Gastroesophageal sphincter (tissue), 4 donors: Measurements from ENCODE around the gene MLST8. TPM values are rescaled to one million over a fixed set of nuclear protein-coding genes. Genes with fewer than 3 reads are reported as not detected.

Experiments
- ATAC-seq: fragments of 150-250 bp; one replicate; pipeline ENCODE4 v1.9.1; 2016; ENCODE audit warnings: mild to moderate bottlenecking, moderate library complexity
- H3K27ac ChIP-seq, 4 donors: fragments of 200-600 bp; sonication (generic) in 3 of 4; 1 replicate in 3 of 4; 2 replicates in 1 of 4; pipeline ENCODE4 v1.5.1; 2016 to 2019
- H3K27me3 ChIP-seq: fragments of 200-600 bp; sonication (generic); one replicate; pipeline ENCODE4 v1.5.1; 2019
- H3K36me3 ChIP-seq, 2 donors: fragments of 200-600 bp; sonication (generic); one replicate each; pipeline ENCODE4 v1.5.1; 2019; ENCODE audit warnings: control low read depth in 1 of 2
- H3K4me1 ChIP-seq, 3 donors: fragments of 200-600 bp; sonication (generic); 1 replicate in 2 of 3; 2 replicates in 1 of 3; pipeline ENCODE4 v1.5.1; 2016 to 2019; ENCODE audit warnings: control low read depth in 2 of 3
- H3K4me3 ChIP-seq, 2 donors: fragments of 200-600 bp; sonication (generic); one replicate each; pipeline ENCODE4 v1.5.1; 2019; ENCODE audit warnings: mild to moderate bottlenecking in 1 of 2, moderate library complexity in 1 of 2
- H3K9me3 ChIP-seq, 3 donors: fragments of 200-600 bp; sonication (generic); one replicate each; pipeline ENCODE4 v1.5.1; 2017 to 2019; ENCODE audit warnings: control low read depth in 2 of 3
- CTCF ChIP-seq, 4 experiments: fragments of 200-600 bp in 2 of 4; fragments of 450-650 bp in 2 of 4; sonication (generic) in 1 of 4; IDR thresholded peaks; one replicate each; pipeline ENCODE4 v1.5.1; 2017 to 2019; ENCODE audit warnings: antibody characterized with exemption in 4 of 4, mild to moderate bottlenecking in 2 of 4, moderate library complexity in 2 of 4
- EP300 ChIP-seq: sonication (generic); formaldehyde crosslinking; IDR thresholded peaks from one replicate; pipeline ENCODE4 v1.6.1; 2017; ENCODE audit warnings: antibody characterized with exemption, mild to moderate bottlenecking
- POLR2A ChIP-seq, 2 donors: fragments of 450-650 bp; IDR thresholded peaks; one replicate each; pipeline ENCODE4 v1.6.1; 2017; ENCODE audit warnings: antibody characterized with exemption in 2 of 2, mild to moderate bottlenecking in 2 of 2, moderate library complexity in 1 of 2
- POLR2AphosphoS5 ChIP-seq: sonication (generic); formaldehyde crosslinking; IDR thresholded peaks from one replicate; pipeline ENCODE4 v1.6.1; 2017; ENCODE audit warnings: antibody characterized with exemption
- WGBS, 2 donors: methylation state at CpG; one replicate each; pipeline ENCODE4 v1.1.5; 2018; ENCODE audit warnings: low coverage in 1 of 2; 5-methylcytosine and 5-hydroxymethylcytosine counted together
- total RNA-seq, 4 donors: library from RNA; depleted of rRNA; stranded (reverse); fragments of >200 nt; gene quantifications; one replicate each; pipeline ENCODE4 v1.1.0, GENCODE V29; 2016

Gene MLST8
- total RNA-seq, 4 donors from 2014 or later: 29.0 to 50.8 (median 34.1) TPM

- WGBS, 2 donors: 52 to 60% methylated on average over 1 to 8 of the region's 15 CpGs
- TF ChIP-seq POLR2A (IDR thresholded peaks at IDR 0.05) (no peak), EP300 (no peak), POLR2AphosphoS5 (no peak), CTCF (IDR thresholded peaks at IDR 0.05) (no peak)
- peaks cover 3 to 90% (median 60%) of the 10 kb centered on the region in 3 donors for H3K4me1 ChIP-seq
- H3K27ac ChIP-seq: peak overlapping the region; percentile 82 to 95 (median 94)
- H3K9me3 ChIP-seq: no peaks in the 10 kb centered on the region
- peak overlapping the region in 1 of 2 donors; percentile 77 for H3K4me3 ChIP-seq
- no peak for ATAC-seq
- H3K27me3 ChIP-seq: no peaks in the 10 kb centered on the region
- peaks cover 0 to under 1% of the 10 kb centered on the region in 2 donors for H3K36me3 ChIP-seq
These were observed 47.0 kb upstream of the MLST8 start for GRCh38 chr16:2158262-2158638.

GRCh38 chr16:2159175-2159838 lies 45.9 kb upstream of the MLST8 start:
- H3K36me3 ChIP-seq: peaks cover 0 to 10% of the 10 kb centered on the region in 2 donors
- TF ChIP-seq EP300 (no peak), POLR2A (IDR thresholded peaks at IDR 0.05) (no peak), CTCF (IDR thresholded peaks at IDR 0.05) (no peak), POLR2AphosphoS5 (no peak)
- H3K4me1 ChIP-seq: peaks cover 3 to 85% (median 49%) of the 10 kb centered on the region in 3 donors
- H3K27ac ChIP-seq: peak overlapping the region; percentile 82 to 95 (median 94)
- no peaks in the 10 kb centered on the region for H3K27me3 ChIP-seq
- no peak for ATAC-seq
- WGBS, 2 donors: 18% methylated on average over 2 of the region's 24 CpGs; no CpG with 5 or more reads in 1 of the 2 donors
- H3K4me3 ChIP-seq: peak overlapping the region; percentile 3 to 77
- no peaks in the 10 kb centered on the region for H3K9me3 ChIP-seq

- Histone ChIP-seq H3K4me3 (peak overlapping the region in 1 of 2 donors; percentile 7), H3K27ac (peak overlapping the region in 3 of 4 donors; percentile 94 to 95 (median 94)), H3K9me3 (no peaks in the 10 kb centered on the region), H3K36me3 (peaks cover 0 to 14% of the 10 kb centered on the region in 2 donors), H3K27me3 (no peaks in the 10 kb centered on the region), H3K4me1 (peaks cover 3 to 77% (median 48%) of the 10 kb centered on the region in 3 donors)
- ATAC-seq: peak; percentile 83
- no peak for TF ChIP-seq POLR2A (IDR thresholded peaks at IDR 0.05)
- WGBS, 2 donors: 25% methylated on average over 13 of the region's 20 CpGs; no CpG with 5 or more reads in 1 of the 2 donors
These were observed 44.2 kb upstream of the MLST8 start for GRCh38 chr16:2160915-2161551.

GRCh38 chr16:2161911-2162310 lies 43.3 kb upstream of the MLST8 start:
- Histone ChIP-seq H3K4me3 (no peak overlapping the region), H3K36me3 (peaks cover 0 to 23% of the 10 kb centered on the region in 2 donors), H3K27ac (peak overlapping the region in 3 of 4 donors; percentile 94 to 95 (median 94)), H3K4me1 (peaks cover 3 to 68% (median 41%) of the 10 kb centered on the region in 3 donors), H3K27me3 (no peaks in the 10 kb centered on the region), H3K9me3 (no peaks in the 10 kb centered on the region)
- TF ChIP-seq POLR2A (IDR thresholded peaks at IDR 0.05) (no peak), CTCF (IDR thresholded peaks at IDR 0.05) (no peak), POLR2AphosphoS5 (no peak), EP300 (no peak)
- no peak for ATAC-seq
- no CpG with 5 or more reads among the region's 10 CpGs for WGBS, 2 donors

GRCh38 chr16:2162676-2163118 lies 42.6 kb upstream of the MLST8 start:
- peaks cover 3 to 61% (median 34%) of the 10 kb centered on the region in 3 donors for H3K4me1 ChIP-seq
- H3K4me3 ChIP-seq: no peak overlapping the region
- ATAC-seq: no peak
- 40% methylated on average over 1 of the region's 13 CpGs; no CpG with 5 or more reads in 1 of the 2 donors for WGBS, 2 donors
- no peaks in the 10 kb centered on the region for H3K27me3 ChIP-seq
- peak overlapping the region in 3 of 4 donors; percentile 11 to 95 (median 94) for H3K27ac ChIP-seq
- H3K36me3 ChIP-seq: peaks cover 0 to 31% of the 10 kb centered on the region in 2 donors
- H3K9me3 ChIP-seq: no peaks in the 10 kb centered on the region
- TF ChIP-seq EP300 (no peak), CTCF (IDR thresholded peaks at IDR 0.05) (no peak), POLR2A (IDR thresholded peaks at IDR 0.05) (no peak), POLR2AphosphoS5 (no peak)
